GM06990 (cell line): ENCODE measurements around the gene TLE2.
A peak's percentile ranks its signal among the peaks of the same experiment; 100 is the strongest.

Source experiments
- DNase-seq: peaks from one replicate; pipeline ENCODE4 v3.0.0-alpha.2; 2011; ENCODE audit not compliant: insufficient read length; ENCODE audit errors: extremely low read depth
- H3K27me3 ChIP-seq: replicated peaks from 2 replicates; pipeline ENCODE4 v1.6.0; 2011; ENCODE audit warnings: low read length; ENCODE audit not compliant: control insufficient read depth, insufficient read depth
- H3K36me3 ChIP-seq: 2 replicates; pipeline ENCODE4 v1.5.1; 2011; ENCODE audit warnings: low read length; ENCODE audit not compliant: control insufficient read depth, insufficient read depth
- H3K4me3 ChIP-seq: replicated peaks from 2 replicates; pipeline ENCODE4 v1.5.1; 2011; ENCODE audit warnings: low read depth, mild to moderate bottlenecking, control low read depth, low read length
- CTCF ChIP-seq: IDR thresholded peaks from 2 replicates; pipeline ENCODE4 v1.5.1; 2011; ENCODE audit warnings: low read length, control low read depth, mild to moderate bottlenecking, inconsistent platforms; ENCODE audit not compliant: insufficient read depth, poor library complexity, severe bottlenecking

TLE2 gene

GRCh38 chr19:3029065-3029923, at the start of gene TLE2:
Gene TLE2 (minus strand): TSS chr19:3029280. CDS start chr19:3028904, 376 bp downstream.
- no peak for DNase-seq
- Histone ChIP-seq H3K36me3 (no peaks in the 10 kb centered on the region), H3K27me3 (peaks cover 1% of the 10 kb centered on the region; the same call in 1 of the 2 replicates), H3K4me3 (peak within 1 kb of the TSS; percentile 42)
- no peak for TF ChIP-seq CTCF

GRCh38 chr19:3075605-3076431, 46.7 kb upstream of the TLE2 start:
- peak; percentile 83 for TF ChIP-seq CTCF

GRCh38 chr19:3073931-3074595, 45.0 kb upstream of the TLE2 start:
- Histone ChIP-seq H3K27me3 (no peaks in the 10 kb centered on the region), H3K36me3 (no peaks in the 10 kb centered on the region), H3K4me3 (no peak overlapping the region)
- peak; percentile 54 for TF ChIP-seq CTCF
- no peak for DNase-seq

More at GRCh38 chr19:3075605-3076431, 46.7 kb upstream of the TLE2 start:
- no peaks in the 10 kb centered on the region for H3K27me3 ChIP-seq
- peak; percentile 78 for DNase-seq
- no peaks in the 10 kb centered on the region for H3K36me3 ChIP-seq
- H3K4me3 ChIP-seq = no peak overlapping the region

- no peak for DNase-seq
- Histone ChIP-seq H3K36me3 (no peaks in the 10 kb centered on the region), H3K27me3 (no peaks in the 10 kb centered on the region), H3K4me3 (no peak overlapping the region)
- no peak for TF ChIP-seq CTCF
Observed at GRCh38 chr19:3073159-3073563, 44.1 kb upstream of the TLE2 start.

GRCh38 chr19:3071768-3072167, 42.7 kb upstream of the TLE2 start:
- DNase-seq = no peak
- no peak for TF ChIP-seq CTCF
- H3K27me3 ChIP-seq = no peaks in the 10 kb centered on the region
- no peak overlapping the region for H3K4me3 ChIP-seq
- no peaks in the 10 kb centered on the region for H3K36me3 ChIP-seq
